ENCODE data around the gene KRTAP12-3.
"Not testable (repeated sequence)": the region's sequence is repeated elsewhere in the genome, so short reads cannot be mapped to it uniquely, and the experiment has no call there.

KRTAP12-3 gene

GRCh38 chr21:44653123-44653522 lies 4.6 kb upstream of the KRTAP12-3 start:
- DNase-seq, result no peak

- DNase-seq, result no peak
Observed at GRCh38 chr21:44653656-44654575, 3.8 kb upstream of the KRTAP12-3 start.

DNA sequence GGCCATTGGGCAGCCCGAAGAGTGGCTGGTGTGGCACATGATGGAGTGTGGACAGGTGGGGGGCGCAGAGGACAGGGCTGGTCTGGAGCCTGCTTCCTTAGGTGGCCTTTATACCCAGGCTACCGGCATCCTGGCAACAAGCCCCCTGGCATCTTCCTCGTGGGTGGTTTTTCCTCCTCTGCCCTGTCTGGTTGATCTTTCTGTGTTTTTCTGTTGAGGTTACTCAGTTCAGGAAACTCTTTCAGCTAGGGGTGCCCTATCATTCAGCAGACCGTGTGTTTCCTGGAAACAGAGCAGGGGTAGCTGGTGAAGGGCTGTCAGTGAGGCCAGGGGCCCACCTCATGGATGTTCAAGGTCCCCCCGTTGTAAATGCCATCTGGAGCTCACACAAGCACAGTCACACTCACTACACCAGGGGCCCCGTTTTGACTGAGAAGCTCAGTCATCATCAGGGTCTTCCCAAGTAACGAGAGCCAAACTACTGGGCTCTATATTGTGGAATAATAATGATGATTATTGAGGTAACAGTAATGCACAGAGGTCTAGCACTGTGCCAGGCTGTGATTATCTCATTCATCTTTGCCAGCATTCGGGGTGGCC lies 3.1 kb upstream of the KRTAP12-3 start, which contains the start of gene KRTAP12-4:
TSS of gene KRTAP12-4 (minus strand) at position 84 of the 600 bp plus-strand sequence. CDS start at position 39, 45 bp downstream.
- DNase-seq, result no peak

DNA sequence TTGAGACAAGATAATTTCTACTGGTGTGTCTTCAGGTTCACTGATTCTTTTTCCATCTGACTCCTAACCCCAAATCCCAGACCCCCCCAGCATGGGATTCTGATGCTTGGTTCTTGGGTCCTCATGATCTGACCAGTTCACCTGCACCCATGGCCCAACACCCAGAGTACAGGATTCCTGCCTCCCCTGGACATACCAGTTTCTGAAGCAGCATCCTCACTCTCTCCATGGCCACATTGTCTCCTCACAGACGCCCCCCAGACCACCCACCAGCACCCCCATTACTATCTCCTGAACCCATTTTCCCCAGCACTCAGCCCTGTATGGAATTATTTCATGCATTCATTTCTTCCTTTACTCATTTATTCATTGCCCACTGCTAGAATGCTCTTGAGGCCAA lies 864 bp upstream of the KRTAP12-3 start:
- no peak for DNase-seq

- no peak for DNase-seq
Observed at GRCh38 chr21:44658541-44658910, 794 bp downstream of the KRTAP12-3 start.

DNA sequence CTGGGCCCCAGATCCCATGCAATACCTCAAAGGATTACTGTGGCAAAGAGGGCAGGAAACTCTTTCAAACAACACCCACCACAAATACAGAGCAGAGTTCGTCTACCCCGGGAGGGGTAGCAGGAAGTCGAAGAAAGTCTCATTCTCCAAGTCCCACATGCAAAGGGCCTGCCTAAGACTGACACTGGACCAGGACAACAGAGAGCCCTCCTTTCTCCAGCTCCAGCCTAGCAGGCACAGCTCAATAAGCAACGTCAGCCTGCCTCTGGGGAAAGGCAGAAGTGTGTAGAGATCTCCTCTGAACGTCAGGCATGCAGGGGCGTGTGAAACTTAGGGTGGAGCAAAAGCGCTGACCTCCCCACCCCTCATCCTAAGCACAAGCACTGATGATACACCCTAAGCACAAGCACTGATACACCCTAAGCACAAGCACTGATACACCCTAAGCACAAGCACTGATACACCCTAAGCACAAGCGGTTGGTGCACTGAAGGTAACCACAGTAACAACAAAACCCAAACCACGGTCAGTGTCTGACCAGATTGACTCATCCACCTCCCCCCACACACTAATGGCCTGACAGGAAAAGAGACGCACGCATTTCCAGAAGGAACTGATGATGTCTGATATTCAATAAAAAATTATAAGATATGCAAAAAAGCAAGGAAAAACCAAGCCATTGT lies 1.3 kb downstream of the KRTAP12-3 start:
- no peak for DNase-seq

DNA sequence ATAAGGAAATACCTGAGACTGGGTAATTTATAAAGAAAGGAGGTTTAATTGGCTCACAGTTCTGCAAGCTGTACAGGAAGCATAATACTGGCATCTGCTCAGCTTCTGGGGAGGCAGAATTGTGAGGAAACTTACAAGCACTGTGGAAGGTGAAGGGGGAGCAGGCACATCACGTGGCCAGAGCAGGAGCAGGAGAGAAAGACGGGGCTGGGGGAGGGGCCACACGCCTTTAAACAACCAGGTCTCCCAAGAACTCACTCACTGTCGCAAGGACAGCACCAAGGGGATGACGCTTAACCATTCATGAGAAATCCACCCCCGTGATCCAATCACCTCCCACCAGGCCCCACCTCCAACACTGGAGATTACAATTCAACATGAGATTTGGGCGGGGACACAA lies 3.8 kb downstream of the KRTAP12-3 start:
- DNase-seq, result not testable (repeated sequence)

DNA sequence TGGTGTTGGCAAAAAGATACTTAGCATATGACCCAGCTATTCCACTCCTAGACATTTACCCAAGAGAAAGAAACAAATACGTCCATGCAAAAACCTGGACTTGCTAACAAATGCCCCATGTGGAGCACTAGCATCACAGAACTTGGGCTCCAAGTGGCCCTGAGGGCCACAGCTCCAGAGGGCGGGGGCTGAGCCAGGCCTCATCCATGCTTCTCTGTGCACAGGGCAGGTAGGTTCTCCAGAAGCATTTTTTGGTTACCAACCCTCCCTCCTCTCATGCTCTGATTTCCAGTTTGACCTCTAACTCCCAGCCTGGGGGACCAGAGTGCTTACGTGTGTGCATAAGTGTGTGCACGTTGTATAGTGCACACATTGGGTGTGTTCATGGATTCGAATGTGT lies 7.0 kb downstream of the KRTAP12-3 start:
- DNase-seq, result no peak

DNA sequence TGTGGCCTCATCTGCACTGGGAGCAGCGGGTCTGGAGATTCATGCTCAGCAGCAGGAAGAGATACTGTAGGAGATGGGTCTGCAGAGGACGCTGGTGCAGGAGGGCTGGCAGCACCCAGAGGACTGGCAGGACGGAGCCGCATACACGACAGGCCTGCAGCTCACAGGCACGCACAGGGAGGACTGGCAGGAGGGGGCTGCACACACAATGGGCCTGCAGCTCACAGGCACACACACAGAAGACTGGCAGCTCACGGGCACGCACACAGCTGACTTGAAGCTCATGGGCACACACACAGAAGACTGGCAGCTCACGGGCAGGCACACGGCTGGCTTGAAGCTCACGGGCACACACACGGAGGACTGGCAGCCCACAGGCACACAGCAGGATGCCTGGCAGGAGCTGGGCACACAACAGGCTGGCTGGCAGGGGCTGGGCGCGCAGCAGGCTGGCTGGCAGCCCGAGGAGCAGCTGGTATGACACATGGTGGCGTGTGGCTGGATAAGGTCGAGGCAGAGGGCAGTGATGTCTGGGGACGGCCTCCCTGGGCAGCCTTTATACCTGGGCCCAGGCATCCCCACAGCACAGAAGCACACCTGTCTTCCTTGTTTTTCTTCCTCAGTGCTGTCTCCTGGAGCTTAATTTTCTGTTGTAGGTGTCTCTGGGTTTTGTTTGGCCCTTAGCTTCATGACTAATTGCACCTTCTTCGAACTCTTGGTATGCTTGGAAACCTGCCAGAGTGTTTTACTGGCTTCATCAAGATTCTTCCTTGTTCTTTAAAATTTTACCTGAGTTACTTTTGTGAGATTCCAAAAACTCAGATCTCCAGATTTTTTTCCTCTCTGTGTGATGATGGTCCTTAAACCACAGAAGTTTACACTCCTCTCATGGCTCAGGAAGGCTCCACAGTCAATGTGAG lies 8.9 kb downstream of the KRTAP12-3 start, which contains the start of gene KRTAP12-2:
TSS of gene KRTAP12-2 (minus strand) at position 527 of the 920 bp plus-strand sequence. CDS start at position 486, 41 bp downstream.
- peak; percentile 67 for DNase-seq

DNA sequence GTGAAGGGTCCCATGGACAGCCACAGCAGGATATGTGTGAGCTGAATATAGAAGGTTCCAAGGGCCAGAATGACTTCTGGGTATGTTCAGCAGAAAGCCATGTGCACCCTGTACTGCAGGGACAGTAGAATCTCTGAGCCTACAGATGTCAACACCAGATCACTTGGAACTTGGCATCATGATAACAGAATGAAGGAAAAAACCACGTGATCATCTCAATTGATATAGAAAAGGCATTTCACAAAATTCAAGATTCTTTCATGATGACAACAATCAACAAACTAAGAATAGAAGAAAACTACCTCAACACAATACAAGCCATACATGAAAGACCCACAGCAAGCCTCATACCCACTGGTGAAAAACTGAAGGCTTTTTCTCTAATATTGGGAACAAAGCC lies 9.9 kb downstream of the KRTAP12-3 start:
- no peak for DNase-seq

DNA sequence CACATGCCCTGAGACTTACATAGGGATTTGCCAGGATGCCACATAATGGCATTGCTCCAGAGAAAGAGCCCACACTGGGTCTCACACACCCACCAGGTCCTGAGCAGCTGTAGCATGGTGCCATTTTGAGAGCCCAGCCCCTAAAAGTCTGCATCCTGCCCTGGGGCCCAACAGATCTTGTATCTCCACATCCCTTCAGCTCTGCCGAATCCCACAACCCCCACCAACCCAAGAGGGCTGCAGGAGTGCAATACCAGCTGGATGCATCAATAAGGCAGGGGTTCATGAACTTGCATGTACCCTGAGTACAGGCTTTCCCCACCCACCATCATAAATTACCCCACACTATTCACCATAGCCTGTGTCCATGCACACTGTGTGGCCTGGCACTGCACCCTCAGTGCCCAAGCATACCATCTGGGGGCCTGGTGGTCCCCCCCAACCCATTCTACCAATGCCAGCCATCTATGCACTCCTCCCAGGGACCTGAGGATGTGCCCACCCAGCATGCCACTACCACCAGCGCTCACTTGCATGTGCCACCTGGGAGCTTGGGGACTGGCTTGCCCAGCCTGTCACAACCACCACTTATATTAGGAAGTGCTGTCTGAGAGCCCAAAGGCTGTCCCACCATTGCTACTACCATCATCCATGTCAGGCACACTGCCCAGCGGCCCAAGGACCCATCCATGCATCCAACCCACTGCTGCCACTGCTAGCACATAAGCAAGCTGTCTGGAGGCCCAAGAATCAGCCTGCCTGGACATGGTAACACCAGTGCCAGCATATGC lies 13.1 kb downstream of the KRTAP12-3 start:
- no peak for DNase-seq

GRCh38 chr21:44671911-44672310 lies 14.2 kb downstream of the KRTAP12-3 start:
- no peak for DNase-seq

GRCh38 chr21:44677881-44678280 lies 20.1 kb downstream of the KRTAP12-3 start:
- no peak for DNase-seq

DNA sequence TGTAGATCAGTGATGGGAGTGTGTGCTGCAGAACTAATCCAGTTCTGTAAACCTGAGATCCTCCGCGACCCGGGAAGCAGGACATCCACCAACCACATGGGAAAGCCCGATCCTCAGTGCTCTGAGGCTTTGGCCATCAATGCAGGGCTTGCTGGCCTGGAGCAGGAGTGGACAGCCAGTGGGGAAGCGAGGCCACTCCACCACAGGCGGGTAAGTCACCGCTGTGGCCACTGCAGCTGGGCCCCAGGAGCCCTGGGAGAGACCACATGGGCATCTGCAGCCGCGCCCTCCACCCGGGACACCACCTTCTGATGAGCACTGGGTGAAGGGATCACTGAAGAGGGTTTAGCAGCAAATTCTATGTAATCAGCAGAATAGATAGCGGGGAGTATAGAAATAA lies 23.4 kb downstream of the KRTAP12-3 start:
- no peak for DNase-seq

DNA sequence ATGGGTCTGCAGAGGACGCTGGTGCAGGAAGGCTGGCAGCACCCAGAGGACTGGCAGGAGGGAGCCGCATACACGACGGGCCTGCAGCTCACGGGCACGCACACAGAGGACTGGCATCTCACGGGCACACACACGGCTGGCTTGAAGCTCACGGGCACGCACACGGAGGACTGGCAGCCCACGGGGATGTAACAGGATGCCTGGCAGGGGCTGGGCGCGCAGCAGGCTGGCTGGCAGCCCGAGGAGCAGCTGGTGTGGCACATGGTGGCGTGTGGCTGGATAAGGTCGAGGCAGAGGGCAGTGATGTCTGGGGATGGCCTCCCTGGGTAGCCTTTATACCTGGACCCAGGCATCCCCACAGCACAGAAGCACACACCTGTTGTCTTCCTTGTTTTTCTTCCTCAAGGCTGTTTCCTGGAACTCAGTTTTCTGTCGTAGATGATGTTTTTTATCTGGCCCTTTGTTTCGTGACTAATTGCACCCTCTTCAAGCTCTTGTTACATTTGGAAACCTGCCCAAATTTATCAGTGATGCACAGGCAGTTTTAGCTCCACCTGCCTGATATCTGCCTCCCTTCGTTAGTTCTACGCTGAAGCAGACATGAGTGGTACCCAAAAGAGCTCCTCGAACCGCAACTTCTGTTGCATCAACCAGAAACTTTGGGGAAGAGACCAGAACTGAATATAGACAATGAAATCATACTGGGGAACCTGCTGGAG lies 24.3 kb downstream of the KRTAP12-3 start, which contains the start of gene KRTAP12-1:
TSS of gene KRTAP12-1 (minus strand) at position 303 of the 719 bp plus-strand sequence. CDS start at position 263, 40 bp downstream.
- peak; percentile 93 for DNase-seq

GRCh38 chr21:44682580-44683151 lies 24.9 kb downstream of the KRTAP12-3 start:
- no peak for DNase-seq

DNA sequence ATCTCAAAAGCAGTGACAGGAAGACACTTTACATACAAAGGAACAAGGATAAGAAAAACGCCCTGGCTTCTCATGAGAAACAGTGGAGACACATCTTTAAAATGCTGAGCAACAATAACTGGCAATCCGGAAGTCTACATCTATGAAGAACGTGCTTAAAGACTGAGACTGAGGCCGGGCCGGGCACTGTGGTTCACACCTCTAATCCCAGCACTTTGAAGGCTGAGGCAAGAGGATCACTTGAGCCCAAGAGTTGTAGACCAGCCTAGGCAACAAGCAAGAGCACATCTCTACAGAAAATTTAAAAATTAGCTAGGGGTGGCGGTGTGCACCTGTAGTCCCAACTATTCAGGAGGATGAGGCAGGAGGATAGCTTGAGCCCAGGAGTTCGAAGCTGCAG lies 26.3 kb downstream of the KRTAP12-3 start:
- no peak for DNase-seq

GRCh38 chr21:44684483-44684882 lies 26.8 kb downstream of the KRTAP12-3 start:
- DNase-seq, result no peak

GRCh38 chr21:44685050-44685449 lies 27.3 kb downstream of the KRTAP12-3 start:
- DNase-seq, result not testable (repeated sequence)

All from DMS79 (cell line).